HepG2 (cell line): ENCODE data around the gene GRB7. TPM values are rescaled to one million over a fixed set of nuclear protein-coding genes. Genes with fewer than 3 reads are reported as not detected.

Source experiments
- FOXC1 ChIP-seq: sonication (generic); formaldehyde crosslinking; IDR thresholded peaks from 2 replicates; pipeline ENCODE4 v1.8.0; 2022; ENCODE audit warnings: mild to moderate bottlenecking, missing genetic modification reagents, borderline replicate concordance
- IKZF4 ChIP-seq: sonication (generic); formaldehyde crosslinking; IDR thresholded peaks from 2 replicates; pipeline ENCODE4 v1.5.1; 2020; ENCODE audit warnings: borderline replicate concordance, mild to moderate bottlenecking, low read depth, missing genetic modification reagents; ENCODE audit errors: not compliant biosample characterization
- PRMT3 ChIP-seq: sonication (generic); formaldehyde crosslinking; IDR thresholded peaks from 2 replicates; pipeline ENCODE4 v1.8.1; 2022; ENCODE audit warnings: low read depth, mild to moderate bottlenecking, moderate library complexity, missing genetic modification reagents, borderline replicate concordance
- SSRP1 ChIP-seq: IDR thresholded peaks from 2 replicates; pipeline ENCODE4 v1.6.1; 2016; ENCODE audit warnings: control low read depth
- TEAD3 ChIP-seq: optimal IDR thresholded peaks from 2 replicates; pipeline ENCODE3; 2016; ENCODE audit warnings: borderline replicate concordance
- ZNF274 ChIP-seq: sonication (generic); formaldehyde crosslinking; IDR thresholded peaks from 2 replicates; pipeline ENCODE4 v1.5.1; 2020; ENCODE audit warnings: mild to moderate bottlenecking, missing genetic modification reagents
- ZNF44 ChIP-seq: sonication (generic); formaldehyde crosslinking; IDR thresholded peaks from 2 replicates; pipeline ENCODE4 v1.5.1; 2020; ENCODE audit warnings: mild to moderate bottlenecking, missing genetic modification reagents
- ZNF605 ChIP-seq: sonication (generic); formaldehyde crosslinking; IDR thresholded peaks from 2 replicates; pipeline ENCODE4 v1.8.0; 2022; ENCODE audit warnings: mild to moderate bottlenecking, missing genetic modification reagents
- ZNF619 ChIP-seq: sonication (generic); formaldehyde crosslinking; IDR thresholded peaks from 2 replicates; pipeline ENCODE4 v1.4.0; 2020; ENCODE audit warnings: mild to moderate bottlenecking, missing genetic modification reagents
- polyA plus RNA-seq, 8 experiments: library from polyadenylated mRNA; depleted of rRNA in 3 of 8; stranded (reverse) in 7 of 8; unstranded in 1 of 8; fragments of >200 nt; fragmentation: Illumina TruSeq in 4 of 8; extraction: Trizol in 4 of 8; gene quantifications; 2 replicates each; pipeline versions ENCODE4 v1.2.1 to v1.2.3, GENCODE V29; 2011 to 2016; ENCODE audit warnings: low read depth in 4 of 8, missing spikeins in 1 of 8, mixed read lengths in 1 of 8; ENCODE audit not compliant: insufficient read depth in 1 of 8
- total RNA-seq, 5 experiments: library from RNA; depleted of rRNA; stranded (reverse); fragments of >200 nt; fragmentation: Illumina TruSeq; extraction: Trizol; gene quantifications; 2 replicates each; pipeline ENCODE4 v1.2.3, GENCODE V29; 2016; ENCODE audit warnings: low read depth in 1 of 5
- TF ChIP-seq, protein P1 (sequence below): sonication (generic); formaldehyde crosslinking; IDR thresholded peaks from 2 replicates; pipeline ENCODE4 v1.5.0; 2020; ENCODE audit warnings: missing genetic modification reagents
- TF ChIP-seq, protein P2 (sequence below): IDR thresholded peaks from 2 replicates; pipeline ENCODE4 v1.6.1; 2016; ENCODE audit warnings: low read depth, borderline replicate concordance
- TF ChIP-seq, protein P3 (sequence below), 2 experiments: sonication (generic) in 1 of 2; formaldehyde crosslinking in 1 of 2; IDR thresholded peaks; 2 replicates each; pipeline versions ENCODE4 v1.4.0 to v1.6.1; 2018 to 2020; ENCODE audit warnings: missing genetic modification reagents in 2 of 2, borderline replicate concordance in 1 of 2, low read depth in 1 of 2, mild to moderate bottlenecking in 1 of 2, missing biosample characterization in 1 of 2
- TF ChIP-seq, protein P4 (sequence below): sonication (generic); formaldehyde crosslinking; IDR thresholded peaks from 2 replicates; pipeline ENCODE4 v1.8.0; 2022; ENCODE audit warnings: missing genetic modification reagents, mild to moderate bottlenecking, borderline replicate concordance
- TF ChIP-seq, protein P5 (sequence below): sonication (generic); formaldehyde crosslinking; IDR thresholded peaks from 2 replicates; pipeline ENCODE4 v1.5.1; 2020; ENCODE audit warnings: mild to moderate bottlenecking, missing genetic modification reagents, moderate library complexity

Gene GRB7
- total and polyA plus RNA-seq, 2 of the 13 experiments (the other 11 are each of a cell fraction or from before 2014, with no cell fraction given), result 60.2 to 77.7 TPM

DNA sequence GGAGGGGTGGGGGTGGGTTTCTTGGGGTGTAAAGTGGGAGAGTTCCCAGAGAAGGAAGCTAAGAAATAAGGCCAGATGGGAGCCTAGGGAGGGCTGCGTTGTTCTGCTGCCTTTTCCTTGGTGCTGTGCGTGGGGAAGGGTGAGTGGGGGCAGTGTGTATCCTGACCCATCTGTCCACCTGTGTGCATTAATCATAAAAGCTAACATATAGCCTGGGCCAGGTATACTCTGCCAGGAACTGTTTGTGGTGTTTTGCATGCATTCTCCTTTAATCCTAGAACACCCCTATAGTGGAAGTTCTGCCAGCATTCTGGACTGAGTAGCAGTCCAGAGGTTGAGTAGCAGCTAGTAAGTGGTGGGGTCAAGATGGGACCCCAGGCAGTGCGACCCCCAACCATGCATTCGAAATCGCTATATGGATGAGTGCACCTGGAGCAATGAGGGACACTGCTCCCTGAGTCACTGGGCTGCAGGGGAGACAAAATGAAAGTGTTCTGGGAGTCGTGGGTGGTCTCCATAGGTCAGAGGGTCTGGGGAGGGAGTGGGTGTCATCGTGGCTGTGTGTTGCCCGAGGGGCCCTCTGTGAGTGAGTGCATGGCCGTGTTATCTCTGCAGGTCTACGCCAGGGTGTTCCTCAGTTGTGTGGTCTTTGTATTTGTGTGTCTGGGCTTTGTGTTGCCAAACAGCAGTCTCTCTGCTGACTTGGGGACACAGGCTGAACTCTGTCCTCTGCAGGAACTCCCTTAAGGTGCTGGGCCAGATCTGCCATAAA is 36.5 kb upstream of the GRB7 start (continued):
- TF ChIP-seq, protein P1, sequence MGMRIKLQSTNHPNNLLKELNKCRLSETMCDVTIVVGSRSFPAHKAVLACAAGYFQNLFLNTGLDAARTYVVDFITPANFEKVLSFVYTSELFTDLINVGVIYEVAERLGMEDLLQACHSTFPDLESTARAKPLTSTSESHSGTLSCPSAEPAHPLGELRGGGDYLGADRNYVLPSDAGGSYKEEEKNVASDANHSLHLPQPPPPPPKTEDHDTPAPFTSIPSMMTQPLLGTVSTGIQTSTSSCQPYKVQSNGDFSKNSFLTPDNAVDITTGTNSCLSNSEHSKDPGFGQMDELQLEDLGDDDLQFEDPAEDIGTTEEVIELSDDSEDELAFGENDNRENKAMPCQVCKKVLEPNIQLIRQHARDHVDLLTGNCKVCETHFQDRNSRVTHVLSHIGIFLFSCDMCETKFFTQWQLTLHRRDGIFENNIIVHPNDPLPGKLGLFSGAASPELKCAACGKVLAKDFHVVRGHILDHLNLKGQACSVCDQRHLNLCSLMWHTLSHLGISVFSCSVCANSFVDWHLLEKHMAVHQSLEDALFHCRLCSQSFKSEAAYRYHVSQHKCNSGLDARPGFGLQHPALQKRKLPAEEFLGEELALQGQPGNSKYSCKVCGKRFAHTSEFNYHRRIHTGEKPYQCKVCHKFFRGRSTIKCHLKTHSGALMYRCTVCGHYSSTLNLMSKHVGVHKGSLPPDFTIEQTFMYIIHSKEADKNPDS, result peak; percentile 31; the same call in 1 of the 2 replicates
- TF ChIP-seq SSRP1 (CRISPR knock-in tag) (peak; percentile 64; the same call in 1 of the 2 replicates), TEAD3 (CRISPR knock-in tag) (peak; percentile 32), ZNF44 (CRISPR knock-in tag) (0 out of 2 replicates have a peak, but pooled peaks have one; percentile 74), IKZF4 (no peak), ZNF274 (CRISPR knock-in tag) (peak; percentile 25; the same call in 1 of the 2 replicates), FOXC1 (peak; percentile 62; the same call in 1 of the 2 replicates), ZNF619 (peak; percentile 54; the same call in 1 of the 2 replicates), ZNF605 (CRISPR knock-in tag) (peak; percentile 69; the same call in 1 of the 2 replicates), PRMT3 (CRISPR knock-in tag) (peak; percentile 48; the same call in 1 of the 2 replicates)
- TF ChIP-seq, protein P2, sequence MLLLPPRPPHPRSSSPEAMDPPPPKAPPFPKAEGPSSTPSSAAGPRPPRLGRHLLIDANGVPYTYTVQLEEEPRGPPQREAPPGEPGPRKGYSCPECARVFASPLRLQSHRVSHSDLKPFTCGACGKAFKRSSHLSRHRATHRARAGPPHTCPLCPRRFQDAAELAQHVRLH (CRISPR knock-in tag), result 0 out of 2 replicates have a peak, but pooled peaks have one; percentile 45
- TF ChIP-seq, protein P3, sequence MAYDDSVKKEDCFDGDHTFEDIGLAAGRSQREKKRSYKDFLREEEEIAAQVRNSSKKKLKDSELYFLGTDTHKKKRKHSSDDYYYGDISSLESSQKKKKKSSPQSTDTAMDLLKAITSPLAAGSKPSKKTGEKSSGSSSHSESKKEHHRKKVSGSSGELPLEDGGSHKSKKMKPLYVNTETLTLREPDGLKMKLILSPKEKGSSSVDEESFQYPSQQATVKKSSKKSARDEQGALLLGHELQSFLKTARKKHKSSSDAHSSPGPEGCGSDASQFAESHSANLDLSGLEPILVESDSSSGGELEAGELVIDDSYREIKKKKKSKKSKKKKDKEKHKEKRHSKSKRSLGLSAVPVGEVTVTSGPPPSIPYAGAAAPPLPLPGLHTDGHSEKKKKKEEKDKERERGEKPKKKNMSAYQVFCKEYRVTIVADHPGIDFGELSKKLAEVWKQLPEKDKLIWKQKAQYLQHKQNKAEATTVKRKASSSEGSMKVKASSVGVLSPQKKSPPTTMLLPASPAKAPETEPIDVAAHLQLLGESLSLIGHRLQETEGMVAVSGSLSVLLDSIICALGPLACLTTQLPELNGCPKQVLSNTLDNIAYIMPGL (CRISPR knock-in tag; IDR thresholded peaks at IDR 0.05; ENCODE audit: borderline replicate concordance in 1 of 2, low read depth in 1 of 2), result 0 out of 4 replicates have a peak, but pooled peaks of 1 of the 2 experiments have one; percentile 3
- TF ChIP-seq, protein P4, sequence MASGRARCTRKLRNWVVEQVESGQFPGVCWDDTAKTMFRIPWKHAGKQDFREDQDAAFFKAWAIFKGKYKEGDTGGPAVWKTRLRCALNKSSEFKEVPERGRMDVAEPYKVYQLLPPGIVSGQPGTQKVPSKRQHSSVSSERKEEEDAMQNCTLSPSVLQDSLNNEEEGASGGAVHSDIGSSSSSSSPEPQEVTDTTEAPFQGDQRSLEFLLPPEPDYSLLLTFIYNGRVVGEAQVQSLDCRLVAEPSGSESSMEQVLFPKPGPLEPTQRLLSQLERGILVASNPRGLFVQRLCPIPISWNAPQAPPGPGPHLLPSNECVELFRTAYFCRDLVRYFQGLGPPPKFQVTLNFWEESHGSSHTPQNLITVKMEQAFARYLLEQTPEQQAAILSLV, result peak; percentile 60; the same call in 1 of the 2 replicates
- TF ChIP-seq, protein P5, sequence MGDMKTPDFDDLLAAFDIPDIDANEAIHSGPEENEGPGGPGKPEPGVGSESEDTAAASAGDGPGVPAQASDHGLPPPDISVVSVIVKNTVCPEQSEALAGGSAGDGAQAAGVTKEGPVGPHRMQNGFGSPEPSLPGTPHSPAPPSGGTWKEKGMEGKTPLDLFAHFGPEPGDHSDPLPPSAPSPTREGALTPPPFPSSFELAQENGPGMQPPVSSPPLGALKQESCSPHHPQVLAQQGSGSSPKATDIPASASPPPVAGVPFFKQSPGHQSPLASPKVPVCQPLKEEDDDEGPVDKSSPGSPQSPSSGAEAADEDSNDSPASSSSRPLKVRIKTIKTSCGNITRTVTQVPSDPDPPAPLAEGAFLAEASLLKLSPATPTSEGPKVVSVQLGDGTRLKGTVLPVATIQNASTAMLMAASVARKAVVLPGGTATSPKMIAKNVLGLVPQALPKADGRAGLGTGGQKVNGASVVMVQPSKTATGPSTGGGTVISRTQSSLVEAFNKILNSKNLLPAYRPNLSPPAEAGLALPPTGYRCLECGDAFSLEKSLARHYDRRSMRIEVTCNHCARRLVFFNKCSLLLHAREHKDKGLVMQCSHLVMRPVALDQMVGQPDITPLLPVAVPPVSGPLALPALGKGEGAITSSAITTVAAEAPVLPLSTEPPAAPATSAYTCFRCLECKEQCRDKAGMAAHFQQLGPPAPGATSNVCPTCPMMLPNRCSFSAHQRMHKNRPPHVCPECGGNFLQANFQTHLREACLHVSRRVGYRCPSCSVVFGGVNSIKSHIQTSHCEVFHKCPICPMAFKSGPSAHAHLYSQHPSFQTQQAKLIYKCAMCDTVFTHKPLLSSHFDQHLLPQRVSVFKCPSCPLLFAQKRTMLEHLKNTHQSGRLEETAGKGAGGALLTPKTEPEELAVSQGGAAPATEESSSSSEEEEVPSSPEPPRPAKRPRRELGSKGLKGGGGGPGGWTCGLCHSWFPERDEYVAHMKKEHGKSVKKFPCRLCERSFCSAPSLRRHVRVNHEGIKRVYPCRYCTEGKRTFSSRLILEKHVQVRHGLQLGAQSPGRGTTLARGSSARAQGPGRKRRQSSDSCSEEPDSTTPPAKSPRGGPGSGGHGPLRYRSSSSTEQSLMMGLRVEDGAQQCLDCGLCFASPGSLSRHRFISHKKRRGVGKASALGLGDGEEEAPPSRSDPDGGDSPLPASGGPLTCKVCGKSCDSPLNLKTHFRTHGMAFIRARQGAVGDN (CRISPR knock-in tag), result peak; percentile 27; the same call in 1 of the 2 replicates
